HG02623 (cell line): ENCODE results near the gene TGIF2.
"Not testable (repeated sequence)": the region's sequence is repeated elsewhere in the genome, so short reads cannot be mapped to it uniquely, and the experiment has no call there.

Source experiments
- ATAC-seq: cut with Tn5 transposase; IDR thresholded peaks from one replicate; pipeline ENCODE4 v1.9.1; 2021; ENCODE audit warnings: moderate library complexity; ENCODE audit not compliant: unreplicated experiment

The TGIF2 gene

GRCh38 chr20:36576081-36576445 lies 2.7 kb downstream of the TGIF2 start:
- ATAC-seq = no peak

GRCh38 chr20:36578356-36579041 lies 5.1 kb downstream of the TGIF2 start:
- ATAC-seq = no peak

GRCh38 chr20:36579996-36580545 lies 6.7 kb downstream of the TGIF2 start:
- ATAC-seq = no peak

GRCh38 chr20:36582322-36582721 lies 8.9 kb downstream of the TGIF2 start:
- ATAC-seq = no peak

GRCh38 chr20:36582821-36583220 lies 9.4 kb downstream of the TGIF2 start:
- no peak for ATAC-seq

- no peak for ATAC-seq
Observed at GRCh38 chr20:36584018-36584481, 10.7 kb downstream of the TGIF2 start.

- ATAC-seq = no peak
Observed at GRCh38 chr20:36585410-36586125, 12.2 kb downstream of the TGIF2 start.

- ATAC-seq = no peak
Observed at GRCh38 chr20:36587388-36588070, 14.1 kb downstream of the TGIF2 start.

GRCh38 chr20:36591281-36591680 lies 17.9 kb downstream of the TGIF2 start:
- no peak for ATAC-seq

GRCh38 chr20:36591854-36592641 lies 18.7 kb downstream of the TGIF2 start:
- ATAC-seq = no peak

- ATAC-seq = no peak
Observed at GRCh38 chr20:36593347-36593929, 20.0 kb downstream of the TGIF2 start.

- ATAC-seq = no peak
Observed at GRCh38 chr20:36599912-36600345, 26.5 kb downstream of the TGIF2 start.

GRCh38 chr20:36601540-36601939 lies 28.1 kb downstream of the TGIF2 start:
- no peak for ATAC-seq

GRCh38 chr20:36604952-36605398 lies 31.6 kb downstream of the TGIF2 start:
- peak; percentile 19 for ATAC-seq

GRCh38 chr20:36605399-36606157 lies 32.2 kb downstream of the TGIF2 start, which contains the start of gene RAB5IF:
Gene RAB5IF (plus strand): TSS chr20:36605779. CDS start chr20:36605952, 173 bp downstream.
- peak; percentile 80 for ATAC-seq

GRCh38 chr20:36606158-36607066 lies 33.0 kb downstream of the TGIF2 start:
- no peak for ATAC-seq

- ATAC-seq = no peak
Observed at GRCh38 chr20:36607586-36608387, 34.4 kb downstream of the TGIF2 start.

GRCh38 chr20:36608388-36608728 lies 35.0 kb downstream of the TGIF2 start:
- ATAC-seq = not testable (repeated sequence)
